Gastrocnemius medialis (tissue), 4 donors: ENCODE data around the gene IFITM10.

Experiments
- CTCF ChIP-seq, 5 experiments: fragments of 450-650 bp in 3 of 5; fragments of 200-600 bp in 2 of 5; sonication (generic) in 2 of 5; IDR thresholded peaks in 4 of 5; conservative IDR thresholded peaks in 1 of 5; 1 replicate in 4 of 5; 2 replicates in 1 of 5; pipeline ENCODE4 v1.5.1; 2016 to 2019; ENCODE audit warnings: antibody characterized with exemption in 5 of 5, mild to moderate bottlenecking in 3 of 5, moderate library complexity in 3 of 5
- POLR2A ChIP-seq, 2 donors: fragments of 450-650 bp; IDR thresholded peaks; one replicate each; pipeline ENCODE4 v1.6.1; 2017; ENCODE audit warnings: antibody characterized with exemption in 2 of 2, mild to moderate bottlenecking in 2 of 2, moderate library complexity in 2 of 2

DNA sequence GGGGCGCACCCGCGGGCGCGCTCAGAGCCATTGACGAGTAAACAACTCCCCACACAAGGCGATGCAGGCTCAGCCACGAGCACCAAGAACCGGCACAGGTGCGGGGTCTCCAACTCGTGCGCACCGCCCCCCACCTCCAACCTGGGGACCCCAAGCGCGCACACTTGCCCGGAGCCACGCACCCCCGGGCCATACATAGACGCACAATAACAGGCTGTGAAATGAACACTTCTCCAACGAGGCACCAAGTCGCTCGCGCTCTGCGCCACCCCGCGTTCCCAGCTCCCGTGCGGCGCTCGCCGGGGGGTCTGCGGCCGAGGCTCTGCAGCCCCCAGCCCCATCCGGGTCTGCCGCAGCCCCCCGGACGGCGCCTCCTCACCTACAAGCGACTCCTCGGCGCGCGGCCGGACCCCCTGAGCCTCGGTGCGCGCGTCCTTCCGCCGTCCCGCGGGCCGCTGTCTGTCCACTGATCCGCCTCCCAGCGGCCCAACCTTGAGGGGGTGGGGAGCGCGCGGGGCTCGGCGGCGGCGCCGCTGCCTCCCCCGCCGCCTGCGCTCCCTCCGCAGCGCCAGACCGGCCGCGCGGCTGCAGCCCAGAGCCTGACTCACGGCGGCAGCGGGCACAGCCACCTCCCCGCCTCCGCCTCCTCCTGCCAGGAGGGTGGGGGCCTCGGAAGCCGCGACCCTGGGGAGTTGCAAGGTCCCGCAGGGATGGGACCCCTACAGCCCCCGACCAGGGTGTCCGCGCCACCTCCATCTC lies 1.6 kb downstream of the IFITM10 start:
- no peak for TF ChIP-seq CTCF (IDR thresholded peaks at IDR 0.05 in 4 of 5, conservative IDR thresholded peaks at IDR 0.05 in 1 of 5)
- TF ChIP-seq POLR2A (IDR thresholded peaks at IDR 0.05): peak; percentile 52 to 53
